Liver (tissue), 9 donors: ENCODE results near the gene LRRTM3. TPM values are rescaled to one million over a fixed set of nuclear protein-coding genes. Genes with fewer than 3 reads are reported as not detected.

Source experiments
- DNase-seq: peaks from one replicate; pipeline ENCODE4 v3.0.0-alpha.2; 2017; ENCODE audit warnings: low spot score
- H3K27ac ChIP-seq, 2 donors: one replicate each; pipeline ENCODE4 v1.7.0; 2013; ENCODE audit warnings: inconsistent platforms in 2 of 2, low read length in 2 of 2, control low read depth in 1 of 2, low read depth in 1 of 2, mild to moderate bottlenecking in 1 of 2
- H3K27me3 ChIP-seq, 4 donors: one replicate each; pipeline versions ENCODE4 v1.6.1 to v1.7.0; 2013; ENCODE audit warnings: low read length in 3 of 4, inconsistent platforms in 1 of 4, mild to moderate bottlenecking in 1 of 4, moderate library complexity in 1 of 4; ENCODE audit not compliant: control insufficient read depth in 4 of 4, insufficient read depth in 4 of 4
- H3K36me3 ChIP-seq, 4 donors: one replicate each; pipeline versions ENCODE4 v1.6.1 to v1.7.0; 2013; ENCODE audit warnings: low read length in 3 of 4, mild to moderate bottlenecking in 3 of 4, low read depth in 1 of 4, moderate library complexity in 1 of 4; ENCODE audit not compliant: control insufficient read depth in 4 of 4, insufficient read depth in 3 of 4
- H3K4me1 ChIP-seq, 4 donors: one replicate each; pipeline versions ENCODE4 v1.6.1 to v1.7.0; 2013; ENCODE audit warnings: low read length in 3 of 4, mild to moderate bottlenecking in 3 of 4, moderate library complexity in 1 of 4; ENCODE audit not compliant: control insufficient read depth in 4 of 4, insufficient read depth in 4 of 4
- H3K4me3 ChIP-seq, 3 donors: one replicate each; pipeline versions ENCODE4 v1.6.1 to v1.7.0; 2013; ENCODE audit warnings: low read length in 3 of 3, control low read depth in 1 of 3, low read depth in 1 of 3, mild to moderate bottlenecking in 1 of 3
- H3K9ac ChIP-seq, 2 donors: one replicate each; pipeline ENCODE4 v1.7.0; 2013; ENCODE audit warnings: low read length in 2 of 2, mild to moderate bottlenecking in 2 of 2, moderate library complexity in 2 of 2, control low read depth in 1 of 2, low read depth in 1 of 2
- H3K9me3 ChIP-seq, 4 donors: one replicate each; pipeline versions ENCODE4 v1.6.1 to v1.7.0; 2013; ENCODE audit warnings: low read length in 3 of 4; ENCODE audit not compliant: control insufficient read depth in 4 of 4
- ATF3 ChIP-seq: IDR thresholded peaks from 2 replicates; pipeline ENCODE4 v1.6.1; 2016; ENCODE audit warnings: antibody characterized with exemption
- CTCF ChIP-seq: fragments of 150-350 bp; IDR thresholded peaks from 2 replicates; pipeline ENCODE4 v1.5.1; 2017; ENCODE audit warnings: improper control_type of control experiment, low read depth, low read length; ENCODE audit not compliant: missing input control
- EGR1 ChIP-seq, 2 donors: IDR thresholded peaks; 2 replicates each; pipeline ENCODE4 v1.6.1; 2016 to 2018; ENCODE audit warnings: antibody characterized with exemption in 2 of 2, low read depth in 2 of 2
- FOXA1 ChIP-seq: IDR thresholded peaks from 2 replicates; pipeline ENCODE4 v1.6.1; 2016; ENCODE audit warnings: antibody characterized with exemption
- FOXA2 ChIP-seq: IDR thresholded peaks from 2 replicates; pipeline ENCODE4 v1.6.1; 2016; ENCODE audit warnings: antibody characterized with exemption
- GABPA ChIP-seq, 2 donors: IDR thresholded peaks in 1 of 2; conservative IDR thresholded peaks in 1 of 2; 2 replicates each; pipeline ENCODE4 v1.6.1; 2016; ENCODE audit warnings: antibody characterized with exemption in 2 of 2, mild to moderate bottlenecking in 1 of 2, moderate library complexity in 1 of 2
- HNF4A ChIP-seq, 2 donors: conservative IDR thresholded peaks; 2 replicates each; pipeline ENCODE4 v1.6.1; 2016; ENCODE audit warnings: antibody characterized with exemption in 2 of 2, mild to moderate bottlenecking in 2 of 2
- HNF4G ChIP-seq: IDR thresholded peaks from 2 replicates; pipeline ENCODE4 v1.6.1; 2016; ENCODE audit warnings: antibody characterized with exemption
- JUND ChIP-seq, 2 donors: IDR thresholded peaks; 2 replicates each; pipeline ENCODE4 v1.6.1; 2016; ENCODE audit warnings: antibody characterized with exemption in 2 of 2
- MAX ChIP-seq: IDR thresholded peaks from 2 replicates; pipeline ENCODE4 v1.6.1; 2016; ENCODE audit warnings: antibody characterized with exemption
- NR2F2 ChIP-seq: IDR thresholded peaks from 2 replicates; pipeline ENCODE4 v1.6.1; 2016; ENCODE audit warnings: antibody characterized with exemption
- RAD21 ChIP-seq, 2 donors: IDR thresholded peaks; 2 replicates each; pipeline ENCODE4 v1.6.1; 2016; ENCODE audit warnings: antibody characterized with exemption in 2 of 2, mild to moderate bottlenecking in 2 of 2
- REST ChIP-seq: IDR thresholded peaks from 2 replicates; pipeline ENCODE4 v1.6.1; 2016; ENCODE audit warnings: antibody characterized with exemption, mild to moderate bottlenecking
- RXRA ChIP-seq, 2 donors: IDR thresholded peaks; 2 replicates each; pipeline ENCODE4 v1.6.1; 2017 to 2018; ENCODE audit warnings: antibody characterized with exemption in 2 of 2, mild to moderate bottlenecking in 1 of 2
- SP1 ChIP-seq: IDR thresholded peaks from 2 replicates; pipeline ENCODE4 v1.6.1; 2018; ENCODE audit warnings: antibody characterized with exemption, mild to moderate bottlenecking
- TAF1 ChIP-seq: conservative IDR thresholded peaks from 2 replicates; pipeline ENCODE4 v1.6.1; 2016; ENCODE audit warnings: antibody characterized with exemption, mild to moderate bottlenecking
- YY1 ChIP-seq: IDR thresholded peaks from 2 replicates; pipeline ENCODE4 v1.6.1; 2016; ENCODE audit warnings: antibody characterized with exemption, mild to moderate bottlenecking
- ZBTB33 ChIP-seq: IDR thresholded peaks from 2 replicates; pipeline ENCODE4 v1.6.1; 2016; ENCODE audit warnings: antibody characterized with exemption
- WGBS: extraction: QIAGEN DNeasy Blood & Tissue Kit; methylation state at CpG from one replicate; pipeline ENCODE4 v1.1.7; 2013; 5-methylcytosine and 5-hydroxymethylcytosine counted together
- polyA plus RNA-seq, 2 donors: library from polyadenylated mRNA; stranded (reverse) in 1 of 2; unstranded in 1 of 2; fragments of 200-250 nt in 1 of 2; fragments of >200 nt in 1 of 2; fragmentation: Nextera tagmentation in 1 of 2; extraction: Ambion mirVana in 1 of 2; gene quantifications; one replicate each; pipeline versions ENCODE4 v1.2.1 to v1.2.3, GENCODE V29; 2013 to 2015
- total RNA-seq, 2 donors: library from RNA; depleted of rRNA; stranded (reverse); fragments of >200 nt; gene quantifications; one replicate each; pipeline ENCODE4 v1.2.3, GENCODE V29; 2014
- donor health status: healthy.
- donor health status: healthy.
- donor health status: healthy.
- donor health status: healthy.
- donor health status: healthy.

LRRTM3 gene
- total and polyA plus RNA-seq, 4 donors, result 0.67 TPM; not detected in 3

GRCh38 chr10:66934711-66935110, 8.9 kb downstream of the LRRTM3 start:
- no peak overlapping the region for H3K9ac ChIP-seq
- H3K36me3 ChIP-seq, result no peaks in the 10 kb centered on the region
- H3K4me1 ChIP-seq, result no peaks in the 10 kb centered on the region
- TF ChIP-seq TAF1, result no peak
- no peak for TF ChIP-seq HNF4G
- TF ChIP-seq GABPA (IDR thresholded peaks at IDR 0.05 in 1 of 2, conservative IDR thresholded peaks at IDR 0.05 in 1 of 2), result no peak
- TF ChIP-seq SP1, result no peak
- TF ChIP-seq HNF4A (conservative IDR thresholded peaks at IDR 0.05), result no peak
- TF ChIP-seq FOXA1, result no peak
- TF ChIP-seq YY1, result no peak
- peaks cover 0 to 4% (median 0%) of the 10 kb centered on the region in 4 donors for H3K27me3 ChIP-seq
- no peaks in the 10 kb centered on the region for H3K9me3 ChIP-seq
- no peak overlapping the region for H3K4me3 ChIP-seq
- DNase-seq, result no peak
- no peak overlapping the region for H3K27ac ChIP-seq

GRCh38 chr10:66940965-66941364, 15.1 kb downstream of the LRRTM3 start:
- Histone ChIP-seq H3K9ac (no peak overlapping the region), H3K4me1 (no peaks in the 10 kb centered on the region), H3K36me3 (no peaks in the 10 kb centered on the region), H3K4me3 (no peak overlapping the region), H3K9me3 (no peaks in the 10 kb centered on the region), H3K27ac (no peak overlapping the region), H3K27me3 (no peaks in the 10 kb centered on the region)
- DNase-seq, result no peak
- TF ChIP-seq YY1 (no peak), FOXA1 (no peak), ZBTB33 (no peak), FOXA2 (no peak), TAF1 (no peak), RAD21 (IDR thresholded peaks at IDR 0.05) (no peak), EGR1 (IDR thresholded peaks at IDR 0.05; ENCODE audit: low read depth in 2 of 2) (no peak), HNF4G (no peak), ATF3 (no peak), REST (no peak), RXRA (IDR thresholded peaks at IDR 0.05) (no peak), SP1 (no peak), MAX (no peak), CTCF (no peak), HNF4A (conservative IDR thresholded peaks at IDR 0.05) (no peak), JUND (IDR thresholded peaks at IDR 0.05) (no peak), GABPA (IDR thresholded peaks at IDR 0.05 in 1 of 2, conservative IDR thresholded peaks at IDR 0.05 in 1 of 2) (no peak), NR2F2 (no peak)
- 74% methylated on average over 3 of the region's 3 CpGs for WGBS
